ENCODE results near the gene FSCN2.
A peak's percentile ranks its signal among the peaks of the same experiment; 100 is the strongest.

Gene FSCN2

GRCh38 chr17:81512562-81513371 lies 15.4 kb upstream of the FSCN2 start, which contains the start of gene ACTG1:
TSS of gene ACTG1 (minus strand) at chr17:81512799. CDS start at chr17:81512354, 445 bp downstream.
- TF ChIP-seq, protein P1, sequence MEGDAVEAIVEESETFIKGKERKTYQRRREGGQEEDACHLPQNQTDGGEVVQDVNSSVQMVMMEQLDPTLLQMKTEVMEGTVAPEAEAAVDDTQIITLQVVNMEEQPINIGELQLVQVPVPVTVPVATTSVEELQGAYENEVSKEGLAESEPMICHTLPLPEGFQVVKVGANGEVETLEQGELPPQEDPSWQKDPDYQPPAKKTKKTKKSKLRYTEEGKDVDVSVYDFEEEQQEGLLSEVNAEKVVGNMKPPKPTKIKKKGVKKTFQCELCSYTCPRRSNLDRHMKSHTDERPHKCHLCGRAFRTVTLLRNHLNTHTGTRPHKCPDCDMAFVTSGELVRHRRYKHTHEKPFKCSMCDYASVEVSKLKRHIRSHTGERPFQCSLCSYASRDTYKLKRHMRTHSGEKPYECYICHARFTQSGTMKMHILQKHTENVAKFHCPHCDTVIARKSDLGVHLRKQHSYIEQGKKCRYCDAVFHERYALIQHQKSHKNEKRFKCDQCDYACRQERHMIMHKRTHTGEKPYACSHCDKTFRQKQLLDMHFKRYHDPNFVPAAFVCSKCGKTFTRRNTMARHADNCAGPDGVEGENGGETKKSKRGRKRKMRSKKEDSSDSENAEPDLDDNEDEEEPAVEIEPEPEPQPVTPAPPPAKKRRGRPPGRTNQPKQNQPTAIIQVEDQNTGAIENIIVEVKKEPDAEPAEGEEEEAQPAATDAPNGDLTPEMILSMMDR (IDR thresholded peaks at IDR 0.05; ENCODE audit: control extremely low read depth, extremely low read depth, low read depth, missing control alignments), result no peak
- DNase-seq (ENCODE audit: extremely low spot score), result peak; percentile 93
- POLR2A ChIA-PET, result interaction anchor here (0.6 to 1.4 kb wide), 8 partner anchors 23 to 293 kb away, joined by 3 to 4 read pairs (median 3); partner anchors contain the start of genes CEP131 and FAAP100
- CTCF ChIA-PET, result no interaction called here

- POLR2A ChIA-PET, result interaction anchor here (0.8 to 1.4 kb wide), 2 partner anchors 39 to 294 kb away, joined by 3 to 4 read pairs; partner anchors contain the start of gene FAAP100
- no peak for DNase-seq (ENCODE audit: extremely low spot score)
- TF ChIP-seq, protein P1 (IDR thresholded peaks at IDR 0.05; ENCODE audit: control extremely low read depth, extremely low read depth, low read depth, missing control alignments), result no peak
- CTCF ChIA-PET, result no interaction called here
These were observed 14.8 kb upstream of the FSCN2 start for GRCh38 chr17:81513372-81513752.

- ChIA-PET CTCF (interaction anchor here (1.4 kb wide), 1 partner anchor 29 kb away, joined by 5 read pairs; no protein-coding TSS in a partner anchor), POLR2A (interaction anchor here (0.8 kb wide), 1 partner anchor 38 kb away, joined by 4 read pairs; the partner anchor contains the start of gene FAAP100)
- DNase-seq (ENCODE audit: extremely low spot score), result no peak
- TF ChIP-seq, protein P1 (IDR thresholded peaks at IDR 0.05; ENCODE audit: control extremely low read depth, extremely low read depth, low read depth, missing control alignments), result no peak
These were observed 14.3 kb upstream of the FSCN2 start for GRCh38 chr17:81513753-81514488.

- POLR2A ChIA-PET, result no interaction called here
- TF ChIP-seq, protein P1 (IDR thresholded peaks at IDR 0.05; ENCODE audit: control extremely low read depth, extremely low read depth, low read depth, missing control alignments), result no peak
- CTCF ChIA-PET, result interaction anchor here (1.4 kb wide), 1 partner anchor 30 kb away, joined by 5 read pairs; no protein-coding TSS in a partner anchor
- DNase-seq (ENCODE audit: extremely low spot score), result no peak
These were observed 13.8 kb upstream of the FSCN2 start for GRCh38 chr17:81514489-81514738.

DNA sequence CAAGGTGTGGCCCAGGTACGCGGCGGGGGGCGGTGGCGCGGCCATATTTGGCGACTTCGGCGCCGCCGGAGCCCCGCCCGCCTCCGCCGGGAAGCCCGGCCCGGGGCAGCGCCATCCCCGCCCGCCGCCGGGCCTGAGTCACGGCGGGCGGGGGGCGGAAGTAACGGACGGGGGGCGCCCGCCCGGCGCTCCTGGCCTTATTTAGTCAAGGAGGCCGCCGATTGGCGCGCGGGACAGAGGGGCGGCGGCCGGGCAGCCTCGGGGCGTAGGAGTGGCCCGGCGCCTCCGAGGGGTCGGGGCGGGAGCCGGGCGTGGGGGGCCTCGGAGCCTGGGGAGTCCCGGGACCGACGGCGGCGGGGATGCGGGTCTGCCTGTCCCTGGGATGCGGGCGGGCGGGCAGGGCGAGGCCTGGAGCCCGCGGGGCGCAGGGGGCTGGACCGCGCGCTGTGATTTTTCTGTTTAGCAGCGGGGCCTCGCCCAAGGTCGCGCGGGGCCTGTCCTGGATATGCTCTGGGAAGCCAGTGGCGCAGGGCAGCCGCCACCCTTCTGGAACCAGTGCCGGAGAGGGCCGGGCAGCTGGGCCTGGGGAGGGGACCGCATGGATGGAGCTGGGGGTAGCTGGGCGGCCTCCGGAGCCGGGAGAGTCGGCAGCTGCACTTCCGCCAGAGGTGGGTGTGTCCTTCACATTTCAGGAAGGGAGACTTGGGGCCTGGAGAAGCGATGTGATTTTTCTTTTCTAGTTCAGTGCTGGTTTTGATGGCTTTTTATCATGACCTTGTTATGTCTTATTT lies 13.2 kb upstream of the FSCN2 start:
- TF ChIP-seq, protein P1 (IDR thresholded peaks at IDR 0.05; ENCODE audit: control extremely low read depth, extremely low read depth, low read depth, missing control alignments), result no peak
- peak; percentile 83 for DNase-seq (ENCODE audit: extremely low spot score)
- ChIA-PET CTCF (interaction anchor here (1.2 to 1.4 kb wide), 2 partner anchors 30 to 86 kb away, joined by 4 to 5 read pairs; no protein-coding TSS in a partner anchor), POLR2A (interaction anchor here (0.5 kb wide), 1 partner anchor 8 kb away, joined by 5 read pairs; no protein-coding TSS in a partner anchor)

All from GM10248 (cell line).